HG02884 (cell line): ENCODE results near the gene SLC6A6.

Experiments used
- ATAC-seq: cut with Tn5 transposase; IDR thresholded peaks from one replicate; pipeline ENCODE4 v1.9.1; 2021; ENCODE audit warnings: mild to moderate bottlenecking, moderate library complexity; ENCODE audit not compliant: unreplicated experiment

Gene SLC6A6

DNA sequence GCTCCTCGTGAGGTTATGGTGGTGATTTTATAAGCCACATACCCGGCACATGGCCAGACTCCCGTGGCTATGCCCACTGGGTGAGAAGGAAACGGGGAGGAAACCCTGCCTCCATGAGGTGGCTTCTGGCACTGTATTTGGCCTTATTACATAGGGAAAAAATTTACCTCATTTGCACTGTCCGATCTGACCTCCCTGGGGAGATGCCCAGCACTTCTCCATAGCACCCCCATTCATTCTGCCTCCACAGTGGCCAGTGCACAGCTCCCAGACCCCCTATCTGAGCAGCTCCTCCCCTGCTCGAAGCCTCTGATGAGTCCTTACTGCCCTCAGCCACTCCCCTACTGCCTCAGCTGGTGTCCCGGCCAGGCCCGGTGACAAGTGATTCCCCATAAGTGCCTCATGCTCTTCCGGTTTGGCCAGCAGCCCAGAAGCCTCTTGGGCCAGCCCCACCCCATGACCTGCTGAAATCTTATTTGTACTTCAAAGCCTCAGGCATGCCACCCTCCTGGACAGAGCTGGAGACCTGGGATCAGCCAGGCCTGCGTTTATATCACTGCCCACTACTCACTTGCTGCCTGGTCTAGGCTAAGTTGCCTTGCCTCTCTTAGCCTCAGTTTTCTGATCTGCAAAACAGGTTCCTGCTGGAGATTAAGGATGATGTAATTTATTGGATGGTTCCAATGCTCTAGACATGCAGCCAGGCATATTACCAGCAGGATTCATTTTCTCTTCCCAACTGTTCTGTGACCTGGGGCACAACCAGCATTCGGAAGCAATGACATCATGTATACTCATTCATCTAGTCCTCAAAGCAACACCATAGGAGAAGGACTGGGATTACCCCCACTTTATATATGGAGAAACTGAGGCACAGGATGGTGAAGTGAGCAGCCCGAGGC is 30.6 kb upstream of the SLC6A6 start:
- peak; percentile 63 for ATAC-seq

DNA sequence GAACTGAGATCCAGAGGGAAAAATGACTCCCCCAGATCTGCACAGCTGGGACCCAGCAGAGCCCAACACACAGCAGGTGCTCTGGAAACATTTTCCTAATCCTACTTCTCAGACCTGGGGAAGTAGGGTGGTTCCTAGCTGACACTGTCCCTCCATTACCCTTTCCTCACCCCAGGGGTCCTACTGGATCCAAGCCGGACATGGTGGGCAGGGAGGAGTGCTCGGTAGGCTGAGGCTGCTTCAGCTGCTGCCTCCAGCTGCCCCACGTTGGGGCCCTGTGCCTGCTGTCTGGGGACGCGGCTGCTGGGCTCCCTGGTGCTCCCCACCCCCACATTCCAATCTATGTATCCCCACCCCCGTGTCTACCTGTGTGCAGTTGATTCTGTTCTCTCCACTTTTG is 29.8 kb upstream of the SLC6A6 start:
- ATAC-seq: no peak

DNA sequence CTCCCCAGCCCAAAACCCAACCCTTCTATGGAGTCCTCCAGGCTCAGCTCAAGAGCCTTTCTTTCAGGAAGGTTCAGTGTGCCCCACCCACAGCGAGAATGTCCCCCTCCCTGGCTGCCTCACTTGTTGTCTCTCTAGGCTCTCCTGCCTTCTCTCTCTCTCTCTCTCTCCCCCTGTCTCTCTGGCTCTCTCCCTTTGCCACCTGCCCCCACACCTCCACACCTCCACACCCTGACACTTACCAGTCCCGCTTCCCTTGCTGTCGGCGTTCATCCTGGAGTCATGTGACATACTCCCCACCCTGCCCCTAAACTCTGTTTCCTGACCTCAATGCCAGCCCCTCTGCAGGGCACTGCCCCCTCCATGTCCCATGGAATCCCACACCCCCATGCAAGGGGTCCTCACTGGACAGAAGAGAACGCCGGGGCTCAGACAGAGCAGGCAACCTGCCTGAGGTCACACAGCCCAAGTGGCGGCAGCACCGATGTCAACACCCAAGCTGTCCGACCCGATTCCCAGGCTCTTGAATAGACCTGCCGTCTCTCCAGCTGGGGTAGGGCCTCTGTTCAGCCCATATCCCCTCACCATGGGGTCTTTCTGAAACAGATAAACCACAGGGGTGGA is 28.5 kb upstream of the SLC6A6 start:
- ATAC-seq: no peak

DNA sequence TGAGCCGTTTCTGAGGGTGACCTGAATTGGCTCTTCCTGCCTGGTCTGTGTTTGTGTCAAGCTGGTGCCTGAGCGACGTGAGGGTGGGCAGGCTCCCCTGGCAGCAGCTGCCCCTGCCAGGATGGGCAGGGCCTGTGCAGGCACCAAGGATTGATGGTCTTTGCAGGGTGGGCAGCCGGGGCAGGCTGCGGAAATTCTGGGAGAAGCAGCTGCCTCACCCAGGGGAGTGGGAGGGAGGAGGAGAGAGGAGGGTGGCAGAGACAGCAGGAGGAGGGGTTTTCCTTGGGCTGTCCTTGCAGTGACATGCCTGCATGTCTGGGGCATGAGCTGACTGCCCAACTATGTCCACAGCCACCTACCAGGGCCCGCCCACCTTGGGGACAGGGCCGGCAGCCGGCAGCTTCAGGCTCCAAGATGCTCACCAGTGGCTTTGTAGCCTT is 27.9 kb upstream of the SLC6A6 start:
- no peak for ATAC-seq

DNA sequence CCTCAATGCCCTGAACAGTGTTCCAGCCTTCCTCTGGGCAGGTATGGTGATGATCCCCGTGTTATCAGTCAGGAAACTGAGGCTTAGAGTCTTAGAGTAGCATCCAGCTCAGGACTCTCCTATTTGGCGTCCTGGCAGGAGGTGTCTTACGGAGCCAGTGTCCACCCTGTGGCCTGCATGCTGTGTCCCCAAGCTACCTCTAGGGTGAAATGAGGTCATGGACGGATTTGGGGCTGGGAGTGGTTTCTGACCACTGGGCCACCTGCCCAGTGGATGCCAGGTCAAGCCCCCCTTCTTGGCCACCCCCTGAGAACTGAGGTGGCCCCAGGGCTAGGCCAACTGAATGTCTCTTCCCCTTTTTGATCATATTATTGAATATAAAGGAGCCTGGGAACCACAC is 27.2 kb upstream of the SLC6A6 start:
- ATAC-seq: no peak

DNA sequence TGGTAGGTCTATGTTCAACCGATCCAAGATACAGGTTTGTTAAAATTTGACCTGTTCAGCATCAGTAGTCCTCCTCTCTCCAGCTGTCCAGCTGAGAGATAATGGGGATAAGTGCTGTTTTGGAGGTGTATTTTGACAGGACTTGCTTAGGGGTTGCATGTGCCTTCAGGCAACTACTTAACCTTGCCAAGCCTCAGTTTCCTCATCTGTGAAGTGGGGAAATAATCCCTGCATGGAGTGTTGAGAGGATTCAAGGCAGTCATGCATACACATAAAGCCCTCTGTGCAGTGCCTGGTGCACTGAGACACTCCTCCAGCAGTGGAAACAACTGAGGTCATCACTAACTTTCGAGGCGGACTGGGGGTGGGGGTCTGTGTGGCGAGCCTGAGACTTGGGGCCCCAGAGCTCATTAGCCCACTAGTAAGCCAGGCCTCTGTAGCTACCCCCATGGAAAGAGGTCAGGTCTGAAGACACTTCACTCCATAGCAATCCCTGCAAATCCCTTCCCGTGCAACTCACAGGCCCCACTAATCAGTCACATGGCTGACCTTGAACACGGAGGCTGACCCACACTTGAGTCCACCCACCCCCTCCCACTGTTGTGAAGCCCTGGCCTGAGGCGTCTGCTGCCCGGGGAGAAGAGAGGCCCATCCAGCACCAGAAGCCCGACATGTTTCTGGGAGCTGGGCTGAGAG is 25.9 kb upstream of the SLC6A6 start:
- ATAC-seq: no peak

DNA sequence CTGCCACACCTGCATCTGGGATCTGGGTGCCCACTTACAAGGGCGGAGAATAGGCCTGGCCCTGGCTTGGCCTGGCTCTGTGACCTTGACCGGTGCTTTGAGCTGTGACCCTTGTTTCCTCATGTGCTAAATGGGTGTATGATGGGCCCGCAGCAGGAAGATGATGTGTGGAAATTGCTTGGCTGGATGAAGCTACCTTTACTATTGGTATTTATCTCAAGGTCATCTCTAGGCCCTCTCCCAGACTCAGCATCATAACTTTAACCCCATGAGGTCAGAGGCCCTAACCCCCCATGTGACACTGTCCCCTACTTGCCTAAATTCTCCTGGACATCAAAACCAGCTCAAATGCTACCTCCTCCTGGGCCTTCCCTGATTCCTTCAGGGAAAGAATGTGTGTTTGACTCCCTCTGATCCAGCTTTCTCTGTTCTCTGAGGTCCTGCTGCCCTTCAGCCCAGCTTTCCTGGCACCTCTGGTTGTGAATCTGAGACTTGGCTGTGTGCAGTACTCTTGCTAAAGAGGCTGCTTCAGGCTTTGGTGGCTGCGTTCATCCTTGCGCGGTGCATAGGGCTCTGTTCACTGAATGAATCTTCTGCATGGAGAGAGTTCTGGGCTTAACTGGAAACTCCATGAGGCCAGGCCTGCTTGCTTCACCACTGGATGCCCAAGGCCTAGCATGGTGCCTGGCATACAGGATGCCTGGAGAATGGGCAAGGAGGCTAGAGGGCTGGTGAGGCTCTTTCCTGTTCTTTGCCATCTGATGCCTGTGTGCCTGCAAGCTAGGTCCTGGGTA is 25.2 kb upstream of the SLC6A6 start:
- no peak for ATAC-seq

DNA sequence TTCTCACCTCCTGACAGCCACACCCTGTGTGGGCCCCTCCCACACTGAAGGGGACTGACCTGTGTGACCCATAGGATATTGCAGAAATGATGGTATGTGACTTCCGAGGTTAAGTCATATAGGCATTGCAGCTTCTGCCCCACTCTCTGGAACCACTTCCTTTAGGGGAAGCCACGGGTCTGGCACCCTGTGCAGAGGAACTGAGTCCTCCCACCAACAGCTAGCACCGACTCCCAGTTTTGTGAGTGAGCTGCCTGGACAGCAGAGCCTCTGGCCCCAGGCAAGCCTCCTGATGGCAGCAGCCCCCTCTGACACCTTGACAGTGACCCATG is 24.6 kb upstream of the SLC6A6 start:
- ATAC-seq: no peak

DNA sequence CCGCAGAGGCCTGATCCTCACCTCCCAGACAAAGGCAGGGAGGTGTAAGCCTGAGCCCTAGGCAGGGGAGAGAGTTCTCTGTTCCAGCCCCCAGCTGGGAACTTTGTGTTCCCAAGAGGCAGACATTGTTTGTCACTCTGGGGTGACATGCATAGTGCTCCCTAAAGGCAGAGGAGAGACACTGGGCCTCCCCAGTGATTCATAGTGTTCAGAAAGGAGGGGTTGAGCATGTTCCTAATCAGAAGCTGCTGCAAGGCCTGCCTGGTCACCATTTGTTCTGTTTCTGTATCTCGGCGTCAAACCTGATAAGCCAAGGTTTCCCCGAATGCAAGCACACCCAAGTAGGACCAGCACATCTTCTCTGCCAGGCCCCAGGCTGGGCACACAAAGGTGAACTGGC is 24.0 kb upstream of the SLC6A6 start:
- ATAC-seq: no peak

DNA sequence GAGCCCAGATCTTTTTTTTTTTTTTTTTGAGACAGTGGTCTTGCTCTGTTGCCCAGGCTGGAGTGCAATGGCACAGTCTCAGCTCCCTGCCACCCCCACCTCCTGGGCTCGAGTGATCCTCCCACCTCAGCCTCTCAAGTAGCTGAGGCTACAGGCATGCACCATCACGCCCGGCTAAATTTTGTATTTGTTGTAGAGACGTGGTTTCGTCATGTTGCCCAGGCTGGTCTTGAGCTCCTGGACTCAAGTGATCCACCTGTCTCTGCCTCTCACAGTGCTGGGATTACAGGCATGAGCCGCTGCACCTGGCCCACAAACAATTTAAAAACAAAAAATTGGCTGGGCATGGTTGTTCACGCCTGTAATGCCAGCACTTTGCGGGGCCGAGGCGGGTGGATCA is 22.6 kb upstream of the SLC6A6 start:
- no peak for ATAC-seq

DNA sequence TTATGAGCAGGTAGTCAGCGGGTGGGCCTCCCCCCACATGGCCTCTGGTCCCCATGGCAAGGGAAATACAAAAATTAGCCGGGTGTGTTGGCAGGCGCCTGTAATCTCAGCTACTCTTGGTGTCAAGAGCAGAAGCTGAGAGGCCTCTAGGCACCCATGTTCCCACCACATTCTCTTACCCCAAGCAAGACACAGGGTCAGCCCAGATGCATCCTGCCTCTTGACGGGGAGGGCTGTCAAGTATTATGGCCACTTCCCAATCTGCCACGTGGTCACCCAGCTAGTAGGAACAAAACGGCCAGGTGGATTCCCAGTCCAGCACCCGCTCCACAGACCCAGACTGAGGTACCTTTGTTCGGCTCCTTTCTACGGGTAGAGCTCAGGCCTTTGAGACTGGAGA is 16.2 kb upstream of the SLC6A6 start:
- ATAC-seq: no peak

DNA sequence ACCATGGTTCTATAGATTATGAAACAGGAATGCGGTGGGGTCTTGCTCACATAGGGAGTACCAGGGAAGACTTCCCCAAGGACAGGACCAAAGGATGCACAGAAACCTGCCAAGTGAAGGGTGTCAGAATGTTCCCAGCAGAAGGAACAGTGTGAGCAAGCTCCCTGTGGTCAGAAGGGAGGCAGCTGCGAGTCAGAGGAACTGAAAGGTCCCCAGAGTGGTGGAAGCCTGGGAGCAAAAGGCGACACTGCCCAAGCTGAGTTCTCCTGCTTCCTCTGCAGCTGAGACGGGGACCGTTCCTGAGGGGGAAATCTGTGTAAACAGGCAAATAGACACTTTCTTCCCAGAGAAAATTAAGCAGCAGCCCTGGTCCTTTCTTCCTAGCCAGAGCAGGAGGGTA is 14.2 kb upstream of the SLC6A6 start:
- no peak for ATAC-seq

DNA sequence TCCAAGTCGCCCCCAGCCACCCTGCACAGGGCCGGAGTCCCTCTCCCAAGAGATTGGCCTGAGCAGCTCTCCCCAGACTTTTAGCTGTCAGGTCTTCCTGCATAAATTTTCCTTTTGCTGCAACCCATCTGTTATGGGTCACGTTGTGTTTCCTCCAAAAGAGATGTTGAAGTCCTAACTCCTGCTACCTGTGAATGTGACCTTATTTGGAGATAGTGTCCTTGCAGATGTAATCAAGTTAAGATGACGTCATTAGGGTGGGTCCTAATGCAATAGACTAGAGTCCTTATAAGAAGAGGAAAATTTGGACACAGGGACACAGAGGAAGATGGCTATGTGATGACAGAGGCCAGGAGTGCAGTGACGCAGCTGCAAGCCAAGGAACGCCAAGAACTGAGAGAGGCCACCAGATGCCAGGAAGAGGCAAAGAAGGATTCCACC is 13.2 kb upstream of the SLC6A6 start:
- no peak for ATAC-seq

DNA sequence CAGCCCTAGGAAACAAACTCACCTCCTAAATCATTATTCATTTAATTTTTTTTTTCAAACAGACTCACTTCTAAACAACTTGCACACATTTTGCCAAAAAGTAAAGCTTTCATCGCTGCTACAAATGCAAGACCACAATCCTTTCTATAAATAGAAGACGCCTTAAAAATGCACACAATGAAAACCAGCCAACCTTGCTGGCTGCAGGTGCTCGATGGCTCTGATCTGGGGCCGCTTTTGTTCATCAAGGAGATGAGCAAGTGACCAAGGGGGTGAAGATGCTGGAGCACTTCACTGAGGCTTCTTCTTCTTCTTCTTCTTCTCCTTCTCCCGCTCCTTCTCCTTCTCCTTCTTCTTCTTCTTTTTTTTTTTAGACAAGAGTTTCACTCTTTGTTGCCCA is 12.7 kb upstream of the SLC6A6 start:
- ATAC-seq: no peak

DNA sequence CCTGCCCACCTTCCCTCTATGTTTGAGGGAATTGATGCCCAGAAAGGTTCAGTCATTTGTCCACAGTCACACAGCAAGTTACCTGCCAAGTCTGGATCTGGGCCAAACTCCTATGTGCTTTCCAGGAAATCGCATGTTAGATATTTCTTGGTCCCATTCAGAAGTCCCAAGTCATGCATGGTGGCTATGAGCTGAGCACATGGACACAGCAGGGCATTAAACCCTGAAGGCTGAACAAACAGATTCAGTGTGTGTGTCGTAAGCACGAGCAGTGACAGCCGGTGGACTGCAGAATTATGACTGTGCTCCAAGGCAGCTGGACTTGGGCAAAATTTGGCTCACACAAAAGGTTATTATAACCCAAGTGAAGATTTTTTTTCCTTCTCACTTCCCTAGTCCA is 11.4 kb upstream of the SLC6A6 start:
- no peak for ATAC-seq

DNA sequence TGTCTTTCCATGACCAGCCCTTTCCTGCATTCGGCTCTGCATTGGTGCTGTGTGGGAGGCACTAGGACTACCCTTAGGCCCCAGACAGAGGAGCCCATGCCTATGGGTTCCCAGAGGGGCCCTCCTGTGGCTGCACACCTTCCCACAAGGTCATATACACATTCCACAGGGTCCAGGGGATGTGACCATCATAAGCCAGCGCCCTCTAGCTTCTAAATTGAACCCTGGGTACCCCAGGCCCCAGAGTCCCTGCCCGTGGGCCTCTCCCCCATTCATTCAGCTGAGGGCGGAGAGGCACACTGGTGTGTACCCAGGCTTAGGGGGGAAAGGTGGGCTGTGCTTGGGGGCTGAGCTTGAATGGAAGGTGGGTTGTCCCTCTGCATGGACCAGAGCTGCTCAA is 10.2 kb upstream of the SLC6A6 start:
- ATAC-seq: no peak

DNA sequence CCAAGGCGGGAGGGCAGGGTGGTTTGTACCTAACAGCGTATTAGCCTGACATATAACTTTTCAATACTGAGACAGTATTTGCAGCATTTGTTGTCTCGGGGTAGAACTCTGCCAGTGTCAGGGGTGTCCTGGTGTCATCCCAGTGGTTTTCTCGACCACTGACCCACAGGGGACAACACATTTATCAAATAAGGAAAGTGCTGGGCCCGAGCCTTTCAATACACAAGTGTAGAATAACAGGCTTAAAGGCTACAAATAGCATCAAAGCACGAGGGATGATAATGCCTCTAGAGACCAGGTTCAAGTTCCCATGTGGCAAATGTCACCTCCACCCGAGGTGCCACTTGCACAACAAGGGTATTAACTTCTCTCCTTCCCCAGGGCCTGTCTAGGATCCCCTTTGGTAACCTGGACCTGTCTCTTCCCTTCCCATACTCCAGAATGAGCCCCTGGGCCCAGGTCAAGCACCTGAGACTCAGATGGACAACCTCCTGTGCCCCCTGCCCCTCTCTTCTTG is 9.5 kb upstream of the SLC6A6 start:
- no peak for ATAC-seq

DNA sequence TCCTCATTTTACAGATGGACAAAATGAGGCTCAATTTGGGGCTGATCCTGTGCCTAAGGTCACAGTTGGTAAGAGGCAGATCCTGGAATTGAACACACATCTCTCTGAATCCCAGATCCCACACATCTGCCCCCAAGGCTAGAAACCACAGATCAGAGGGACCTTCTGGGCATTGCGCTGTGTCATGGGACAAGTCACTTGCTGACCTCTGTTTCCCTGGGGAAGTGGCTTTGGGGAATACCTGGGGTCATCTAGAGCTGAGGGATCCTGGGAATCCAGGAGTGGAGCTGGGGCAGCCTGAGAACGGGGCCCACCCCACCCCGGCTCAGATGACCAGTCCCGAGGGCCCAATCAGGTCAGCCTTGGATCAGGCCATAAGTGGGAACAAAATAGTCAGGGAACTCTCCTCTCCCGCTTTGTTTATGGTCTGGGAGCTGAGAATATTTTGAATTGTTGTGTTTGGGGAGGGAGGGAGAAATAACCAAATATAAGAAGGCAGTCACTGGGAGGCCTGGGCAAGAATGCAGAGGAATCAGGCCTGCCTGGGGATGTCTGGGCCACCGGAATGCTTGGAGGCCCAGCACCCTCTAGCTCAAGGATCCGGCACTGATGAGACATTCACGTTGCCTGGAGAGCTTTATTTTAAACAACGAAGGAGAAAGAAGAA is 8.8 kb upstream of the SLC6A6 start:
- ATAC-seq: no peak

DNA sequence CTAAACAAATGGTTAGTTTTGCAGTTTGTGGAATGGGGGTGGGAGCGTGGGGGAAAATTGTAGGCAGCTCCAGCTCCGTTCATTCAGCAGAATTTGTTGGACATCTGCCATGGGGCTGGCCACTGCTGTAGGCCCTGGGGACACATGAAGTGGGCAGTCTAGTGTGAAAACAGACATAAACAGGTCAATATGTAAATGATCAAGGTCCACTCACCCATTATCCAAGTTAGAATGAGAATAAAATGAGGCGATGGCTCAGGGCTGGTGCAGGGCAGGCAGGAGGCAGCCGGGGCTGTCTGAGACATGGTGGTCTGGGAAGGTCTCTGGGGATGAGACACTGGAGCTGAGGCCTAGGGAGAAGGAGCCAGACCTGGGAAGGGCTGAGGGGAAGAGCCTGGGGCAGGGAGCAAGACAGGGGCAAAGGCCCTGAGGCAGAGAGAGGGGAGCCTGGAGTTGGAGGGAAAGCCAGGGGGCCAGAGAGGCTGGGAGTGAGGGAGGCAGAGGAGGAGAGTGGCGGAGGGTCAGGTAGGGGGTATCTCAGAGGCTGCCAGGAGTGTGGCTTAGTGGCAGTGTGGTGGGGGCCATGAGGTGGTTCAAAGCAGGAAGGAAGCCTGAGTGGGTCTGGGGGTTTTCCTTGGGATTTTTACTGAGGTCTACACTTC is 6.2 kb upstream of the SLC6A6 start:
- ATAC-seq: no peak

DNA sequence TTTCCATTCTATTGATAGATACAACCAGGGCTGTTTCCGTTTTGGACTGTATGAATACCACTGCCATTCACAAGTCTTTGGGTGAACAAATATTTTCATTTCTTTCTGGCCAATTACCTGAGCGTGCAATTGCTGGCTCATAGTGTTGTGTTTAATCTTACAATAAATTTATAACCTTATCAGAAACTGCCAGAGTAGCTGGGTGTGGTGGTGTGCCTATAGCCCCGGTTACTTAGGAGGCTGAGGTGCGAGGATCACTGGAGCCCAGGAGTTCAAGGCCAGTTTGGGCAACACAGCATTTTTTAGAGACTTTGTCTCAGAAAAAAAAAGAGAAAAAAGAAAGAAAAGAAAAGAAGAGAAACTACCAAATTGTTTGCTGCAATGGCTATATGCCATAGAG is 5.4 kb upstream of the SLC6A6 start:
- no peak for ATAC-seq
